Measurements from ENCODE around the gene GBX2.

GRCh38 chr2:236130349-236130998, 37.7 kb downstream of the GBX2 start:
- TF ChIP-seq, protein P1, sequence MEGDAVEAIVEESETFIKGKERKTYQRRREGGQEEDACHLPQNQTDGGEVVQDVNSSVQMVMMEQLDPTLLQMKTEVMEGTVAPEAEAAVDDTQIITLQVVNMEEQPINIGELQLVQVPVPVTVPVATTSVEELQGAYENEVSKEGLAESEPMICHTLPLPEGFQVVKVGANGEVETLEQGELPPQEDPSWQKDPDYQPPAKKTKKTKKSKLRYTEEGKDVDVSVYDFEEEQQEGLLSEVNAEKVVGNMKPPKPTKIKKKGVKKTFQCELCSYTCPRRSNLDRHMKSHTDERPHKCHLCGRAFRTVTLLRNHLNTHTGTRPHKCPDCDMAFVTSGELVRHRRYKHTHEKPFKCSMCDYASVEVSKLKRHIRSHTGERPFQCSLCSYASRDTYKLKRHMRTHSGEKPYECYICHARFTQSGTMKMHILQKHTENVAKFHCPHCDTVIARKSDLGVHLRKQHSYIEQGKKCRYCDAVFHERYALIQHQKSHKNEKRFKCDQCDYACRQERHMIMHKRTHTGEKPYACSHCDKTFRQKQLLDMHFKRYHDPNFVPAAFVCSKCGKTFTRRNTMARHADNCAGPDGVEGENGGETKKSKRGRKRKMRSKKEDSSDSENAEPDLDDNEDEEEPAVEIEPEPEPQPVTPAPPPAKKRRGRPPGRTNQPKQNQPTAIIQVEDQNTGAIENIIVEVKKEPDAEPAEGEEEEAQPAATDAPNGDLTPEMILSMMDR (IDR thresholded peaks at IDR 0.05; ENCODE audit: control extremely low read depth in 1 of 3, insufficient read depth in 1 of 3, low read depth in 1 of 3, low read length in 3 of 3), result no peak
- TF ChIP-seq POLR2A (IDR thresholded peaks at IDR 0.05; ENCODE audit: control extremely low read depth in 1 of 2, low read depth in 2 of 2, low read length in 2 of 2), result no peak
- no peak for TF ChIP-seq RAD21 (IDR thresholded peaks at IDR 0.05 in 1 of 2, conservative IDR thresholded peaks at IDR 0.05 in 1 of 2; ENCODE audit: low read depth in 2 of 2, low read length in 2 of 2)
- TF ChIP-seq SRF (IDR thresholded peaks at IDR 0.05; ENCODE audit: low read depth, low read length), result no peak
- no peak for TF ChIP-seq ASH2L (IDR thresholded peaks at IDR 0.05; ENCODE audit: low read length)
- TF ChIP-seq TAF1 (IDR thresholded peaks at IDR 0.05; ENCODE audit: low read depth, low read length), result no peak
- no peak for TF ChIP-seq SP1 (IDR thresholded peaks at IDR 0.05; ENCODE audit: low read depth, low read length)
- TF ChIP-seq CHD2 (IDR thresholded peaks at IDR 0.05; ENCODE audit: low read length), result no peak
- TF ChIP-seq NRF1 (IDR thresholded peaks at IDR 0.05; ENCODE audit: low read depth, low read length), result no peak
- TF ChIP-seq ATF2 (IDR thresholded peaks at IDR 0.05; ENCODE audit: low read length), result no peak
- no peak for TF ChIP-seq EGR1 (IDR thresholded peaks at IDR 0.05; ENCODE audit: borderline replicate concordance, low read depth, low read length)
- TF ChIP-seq JUND (IDR thresholded peaks at IDR 0.05; ENCODE audit: low read length), result no peak
- TF ChIP-seq JUN (IDR thresholded peaks at IDR 0.05; ENCODE audit: low read depth, low read length), result no peak
- TF ChIP-seq GTF2F1 (IDR thresholded peaks at IDR 0.05; ENCODE audit: borderline replicate concordance, low read depth, low read length), result no peak

Data from H1 (cell line).